Ishikawa (cell line): ENCODE results near the gene PLAGL2.

ENCODE experiments used
- CREB1 ChIP-seq: IDR thresholded peaks from 2 replicates; pipeline ENCODE4 v1.6.1; 2012; ENCODE audit warnings: low read depth
- EP300 ChIP-seq: IDR thresholded peaks from 2 replicates; pipeline ENCODE4 v1.6.1; 2012; ENCODE audit warnings: borderline replicate concordance
- FOXM1 ChIP-seq: IDR thresholded peaks from 2 replicates; pipeline ENCODE4 v1.6.1; 2012; ENCODE audit warnings: low read depth, borderline replicate concordance
- TAF1 ChIP-seq: IDR thresholded peaks from 2 replicates; pipeline ENCODE4 v1.6.1; 2012; ENCODE audit warnings: low read depth, mild to moderate bottlenecking
- TCF12 ChIP-seq: IDR thresholded peaks from 2 replicates; pipeline ENCODE4 v1.6.1; 2012; ENCODE audit warnings: low read depth
- YY1 ChIP-seq: IDR thresholded peaks from 2 replicates; pipeline ENCODE4 v1.6.1; 2012; ENCODE audit warnings: low read depth
- TF ChIP-seq, protein P1 (sequence below): IDR thresholded peaks from 2 replicates; pipeline ENCODE4 v1.6.1; 2012
- TF ChIP-seq, protein P2 (sequence below): IDR thresholded peaks from 2 replicates; pipeline ENCODE4 v1.6.1; 2012; ENCODE audit warnings: low read depth, mild to moderate bottlenecking

DNA sequence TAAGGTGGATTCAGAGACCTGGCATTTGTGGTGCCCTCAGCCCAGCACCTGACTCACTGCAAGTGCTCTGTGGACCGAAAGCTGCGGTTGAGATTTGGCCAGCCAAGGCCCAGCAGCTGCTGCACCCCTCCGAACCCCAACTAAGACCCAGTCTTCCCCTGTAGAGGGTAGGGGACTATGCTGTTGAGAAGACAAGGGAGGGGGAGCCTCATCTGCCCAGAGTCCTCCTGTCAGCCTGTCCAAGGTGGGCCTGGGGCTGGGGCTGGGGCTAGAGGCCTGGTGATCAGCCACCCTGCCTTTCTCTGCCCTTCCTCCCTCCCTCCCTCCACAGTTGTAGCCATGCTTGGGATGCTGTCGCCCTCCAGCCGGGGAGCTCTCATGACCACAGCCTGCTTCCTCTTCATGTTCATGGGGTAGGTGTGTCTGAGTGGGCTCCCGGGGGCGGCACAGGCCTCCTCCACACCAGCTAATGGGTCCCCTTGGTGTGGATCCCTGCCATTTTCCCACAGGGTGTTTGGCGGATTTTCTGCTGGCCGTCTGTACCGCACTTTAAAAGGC, 57.2 kb downstream of the PLAGL2 start:
- no peak for TF ChIP-seq FOXM1
- no peak for TF ChIP-seq TAF1
- TF ChIP-seq, protein P1, sequence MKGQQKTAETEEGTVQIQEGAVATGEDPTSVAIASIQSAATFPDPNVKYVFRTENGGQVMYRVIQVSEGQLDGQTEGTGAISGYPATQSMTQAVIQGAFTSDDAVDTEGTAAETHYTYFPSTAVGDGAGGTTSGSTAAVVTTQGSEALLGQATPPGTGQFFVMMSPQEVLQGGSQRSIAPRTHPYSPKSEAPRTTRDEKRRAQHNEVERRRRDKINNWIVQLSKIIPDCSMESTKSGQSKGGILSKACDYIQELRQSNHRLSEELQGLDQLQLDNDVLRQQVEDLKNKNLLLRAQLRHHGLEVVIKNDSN, result no peak
- no peak for TF ChIP-seq EP300
- TF ChIP-seq, protein P2, sequence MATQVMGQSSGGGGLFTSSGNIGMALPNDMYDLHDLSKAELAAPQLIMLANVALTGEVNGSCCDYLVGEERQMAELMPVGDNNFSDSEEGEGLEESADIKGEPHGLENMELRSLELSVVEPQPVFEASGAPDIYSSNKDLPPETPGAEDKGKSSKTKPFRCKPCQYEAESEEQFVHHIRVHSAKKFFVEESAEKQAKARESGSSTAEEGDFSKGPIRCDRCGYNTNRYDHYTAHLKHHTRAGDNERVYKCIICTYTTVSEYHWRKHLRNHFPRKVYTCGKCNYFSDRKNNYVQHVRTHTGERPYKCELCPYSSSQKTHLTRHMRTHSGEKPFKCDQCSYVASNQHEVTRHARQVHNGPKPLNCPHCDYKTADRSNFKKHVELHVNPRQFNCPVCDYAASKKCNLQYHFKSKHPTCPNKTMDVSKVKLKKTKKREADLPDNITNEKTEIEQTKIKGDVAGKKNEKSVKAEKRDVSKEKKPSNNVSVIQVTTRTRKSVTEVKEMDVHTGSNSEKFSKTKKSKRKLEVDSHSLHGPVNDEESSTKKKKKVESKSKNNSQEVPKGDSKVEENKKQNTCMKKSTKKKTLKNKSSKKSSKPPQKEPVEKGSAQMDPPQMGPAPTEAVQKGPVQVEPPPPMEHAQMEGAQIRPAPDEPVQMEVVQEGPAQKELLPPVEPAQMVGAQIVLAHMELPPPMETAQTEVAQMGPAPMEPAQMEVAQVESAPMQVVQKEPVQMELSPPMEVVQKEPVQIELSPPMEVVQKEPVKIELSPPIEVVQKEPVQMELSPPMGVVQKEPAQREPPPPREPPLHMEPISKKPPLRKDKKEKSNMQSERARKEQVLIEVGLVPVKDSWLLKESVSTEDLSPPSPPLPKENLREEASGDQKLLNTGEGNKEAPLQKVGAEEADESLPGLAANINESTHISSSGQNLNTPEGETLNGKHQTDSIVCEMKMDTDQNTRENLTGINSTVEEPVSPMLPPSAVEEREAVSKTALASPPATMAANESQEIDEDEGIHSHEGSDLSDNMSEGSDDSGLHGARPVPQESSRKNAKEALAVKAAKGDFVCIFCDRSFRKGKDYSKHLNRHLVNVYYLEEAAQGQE, result no peak
- no peak for TF ChIP-seq CREB1
- TF ChIP-seq YY1, result no peak
- TF ChIP-seq TCF12, result no peak
